ENCODE data around the gene MYO15A. TPM values are rescaled to one million over a fixed set of nuclear protein-coding genes. Genes with fewer than 3 reads are reported as not detected.

Gene MYO15A
- total RNA-seq, 1 donor from 2014 or later = 6.1 TPM

DNA sequence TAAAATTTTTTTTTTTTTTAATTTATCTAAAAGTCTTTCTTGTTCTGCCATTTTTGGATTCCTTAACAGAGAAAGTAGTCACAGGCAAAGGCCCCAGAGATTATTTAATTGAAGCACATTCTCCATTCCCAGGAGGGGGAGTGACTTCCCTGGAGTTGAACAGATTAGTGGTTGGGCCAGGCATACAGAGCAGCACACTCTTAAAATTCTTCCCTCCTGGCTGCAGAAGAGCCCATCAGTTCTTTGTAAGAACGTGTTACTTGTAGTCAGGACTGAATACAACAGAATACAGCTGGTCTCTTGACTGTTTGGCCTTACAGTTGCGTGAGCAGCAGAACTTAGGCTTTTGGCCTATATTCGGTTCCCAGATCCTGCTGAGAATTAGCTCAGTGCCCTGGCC lies 76.8 kb downstream of the MYO15A start:
- Histone ChIP-seq H3K4me1 (peaks cover 76% of the 10 kb centered on the region), H3K27me3 (no peaks in the 10 kb centered on the region), H3K36me3 (peaks cover 0 to 6% of the 10 kb centered on the region in 2 donors), H3K4me3 (peak overlapping the region; percentile 92 to 98), H3K9me3 (no peaks in the 10 kb centered on the region), H3K27ac (peak overlapping the region; percentile 99)
- no peak for TF ChIP-seq CTCF (IDR thresholded peaks at IDR 0.05)
- no peak for TF ChIP-seq POLR2A (IDR thresholded peaks at IDR 0.05)
- no peak for TF ChIP-seq POLR2AphosphoS5 (IDR thresholded peaks at IDR 0.05; ENCODE audit: insufficient read depth in 1 of 2, low read depth in 1 of 2)
- intact Hi-C loops (cut with DNase I) = loop anchor here (5.0 kb wide), 1 partner anchor 37 kb away; no protein-coding TSS in a partner anchor
- DNase-seq (ENCODE audit: extremely low spot score in 2 of 2) = no peak

DNA sequence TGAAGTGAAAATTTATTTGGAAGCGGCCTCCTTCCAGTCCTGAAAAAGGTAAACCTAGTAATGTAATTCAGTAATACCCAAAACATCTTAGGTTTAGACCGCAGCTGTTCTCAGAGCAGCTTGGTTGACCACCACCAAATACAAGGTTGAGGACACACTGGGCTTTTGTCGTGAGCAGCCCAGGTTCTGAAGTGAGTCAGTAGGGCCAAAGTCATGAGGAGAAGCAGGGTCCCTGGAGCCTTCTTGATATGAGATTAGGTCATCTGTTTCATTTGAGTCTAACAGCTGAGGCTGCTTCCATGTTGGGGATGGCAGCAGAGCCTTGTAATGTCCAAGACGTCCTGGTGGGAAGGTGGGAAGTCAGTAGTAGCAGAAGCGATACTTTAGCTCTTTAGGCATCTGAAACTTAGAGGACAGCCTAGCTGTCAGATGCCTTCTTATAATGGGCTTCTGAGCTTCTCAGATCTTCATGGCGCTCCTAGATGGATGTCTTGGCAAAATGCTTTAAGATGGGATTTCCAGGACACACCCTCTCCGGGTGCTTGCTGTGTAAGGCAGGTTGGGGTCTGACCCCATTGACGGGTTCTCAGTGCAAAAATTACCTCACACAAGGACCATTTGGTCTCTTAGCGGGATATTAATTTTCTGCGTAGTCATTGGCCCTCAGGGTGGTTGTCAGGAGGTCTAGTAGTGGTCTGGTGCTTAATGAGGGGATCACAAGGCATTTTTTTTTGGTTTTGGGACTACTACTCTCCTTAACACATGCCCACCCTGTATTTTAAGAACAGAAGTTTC lies 77.5 kb downstream of the MYO15A start:
- DNase-seq (ENCODE audit: extremely low spot score in 2 of 2) = no peak
- peaks cover 0 to 6% of the 10 kb centered on the region in 2 donors for H3K36me3 ChIP-seq
- peak overlapping the region; percentile 92 to 98 for H3K4me3 ChIP-seq
- intact Hi-C loops (cut with DNase I) = loop anchor here (5.0 kb wide), 1 partner anchor 36 kb away; no protein-coding TSS in a partner anchor
- H3K9me3 ChIP-seq = no peaks in the 10 kb centered on the region
- no peaks in the 10 kb centered on the region for H3K27me3 ChIP-seq
- TF ChIP-seq POLR2A (IDR thresholded peaks at IDR 0.05) (no peak), POLR2AphosphoS5 (IDR thresholded peaks at IDR 0.05; ENCODE audit: insufficient read depth in 1 of 2, low read depth in 1 of 2) (no peak), CTCF (IDR thresholded peaks at IDR 0.05) (no peak)
- H3K4me1 ChIP-seq = peaks cover 81% of the 10 kb centered on the region
- peak overlapping the region; percentile 99 for H3K27ac ChIP-seq

- Histone ChIP-seq H3K27me3 (no peaks in the 10 kb centered on the region), H3K36me3 (peaks cover 0 to 6% of the 10 kb centered on the region in 2 donors), H3K4me3 (peak overlapping the region; percentile 92 to 98), H3K27ac (peak overlapping the region; percentile 99), H3K4me1 (peaks cover 81% of the 10 kb centered on the region), H3K9me3 (no peaks in the 10 kb centered on the region)
- no peak for DNase-seq (ENCODE audit: extremely low spot score in 2 of 2)
- intact Hi-C loops (cut with DNase I) = loop anchor here (5.0 kb wide), 1 partner anchor 36 kb away; no protein-coding TSS in a partner anchor
- TF ChIP-seq POLR2A (IDR thresholded peaks at IDR 0.05) (no peak), CTCF (IDR thresholded peaks at IDR 0.05) (no peak), POLR2AphosphoS5 (IDR thresholded peaks at IDR 0.05; ENCODE audit: insufficient read depth in 1 of 2, low read depth in 1 of 2) (peak in 1 of 2 donors; percentile 61)
Observed at GRCh38 chr17:18186627-18186982, 78.0 kb downstream of the MYO15A start.

GRCh38 chr17:18187226-18187625 lies 78.7 kb downstream of the MYO15A start:
- intact Hi-C loops (cut with DNase I) = loop anchor here (5.0 kb wide), 1 partner anchor 35 kb away; no protein-coding TSS in a partner anchor
- Histone ChIP-seq H3K9me3 (no peaks in the 10 kb centered on the region), H3K4me1 (peaks cover 81% of the 10 kb centered on the region), H3K36me3 (peaks cover 0 to 6% of the 10 kb centered on the region in 2 donors), H3K27ac (peak overlapping the region; percentile 99), H3K4me3 (peak overlapping the region; percentile 92 to 98), H3K27me3 (no peaks in the 10 kb centered on the region)
- no peak for TF ChIP-seq POLR2A (IDR thresholded peaks at IDR 0.05)
- no peak for TF ChIP-seq CTCF (IDR thresholded peaks at IDR 0.05)
- no peak for TF ChIP-seq POLR2AphosphoS5 (IDR thresholded peaks at IDR 0.05; ENCODE audit: insufficient read depth in 1 of 2, low read depth in 1 of 2)
- DNase-seq (ENCODE audit: extremely low spot score in 2 of 2) = no peak
